Pons (tissue), 1 donor: ENCODE measurements around the gene EXT2.

ENCODE experiments used
- DNase-seq: peaks from one replicate; pipeline ENCODE4 v3.0.0-alpha.2; 2016; ENCODE audit warnings: low spot score

Gene EXT2

DNA sequence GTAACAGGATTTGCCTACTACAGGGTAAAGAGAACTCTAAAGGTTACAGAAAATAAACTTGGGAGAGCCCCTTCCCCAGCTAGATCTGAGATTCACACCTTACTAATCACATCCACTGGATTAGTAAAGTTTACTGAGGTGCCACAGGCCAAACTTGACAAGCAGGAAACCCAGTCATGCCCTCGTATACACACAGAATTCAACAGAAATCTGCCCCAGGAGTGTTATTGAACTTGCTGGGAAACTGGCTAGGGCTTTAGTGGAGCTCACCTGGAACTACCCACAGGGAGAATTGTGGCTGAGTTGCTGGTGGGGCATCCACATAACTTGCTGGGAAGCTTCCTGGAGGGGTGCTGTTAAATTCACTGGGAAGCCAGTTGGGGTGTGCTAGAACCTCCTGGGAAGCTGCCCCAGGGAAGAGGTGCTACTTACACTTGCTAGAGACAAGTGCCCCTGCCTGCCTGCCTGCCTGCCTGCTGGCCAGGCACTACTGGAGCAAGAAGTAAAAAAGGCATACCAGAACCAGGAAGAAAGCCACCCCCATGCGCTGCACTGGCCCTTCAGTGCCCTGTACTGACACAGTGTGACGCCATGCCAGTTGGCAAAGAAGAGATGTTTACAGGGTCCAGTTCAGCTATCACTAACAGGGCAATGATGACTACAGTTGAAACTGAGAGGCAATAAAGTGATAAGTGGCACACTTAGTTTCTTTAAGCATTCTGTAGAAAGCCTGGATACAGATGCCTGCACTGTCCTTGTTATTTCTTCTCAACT lies 108.0 kb downstream of the EXT2 start:
- DNase-seq: no peak

DNA sequence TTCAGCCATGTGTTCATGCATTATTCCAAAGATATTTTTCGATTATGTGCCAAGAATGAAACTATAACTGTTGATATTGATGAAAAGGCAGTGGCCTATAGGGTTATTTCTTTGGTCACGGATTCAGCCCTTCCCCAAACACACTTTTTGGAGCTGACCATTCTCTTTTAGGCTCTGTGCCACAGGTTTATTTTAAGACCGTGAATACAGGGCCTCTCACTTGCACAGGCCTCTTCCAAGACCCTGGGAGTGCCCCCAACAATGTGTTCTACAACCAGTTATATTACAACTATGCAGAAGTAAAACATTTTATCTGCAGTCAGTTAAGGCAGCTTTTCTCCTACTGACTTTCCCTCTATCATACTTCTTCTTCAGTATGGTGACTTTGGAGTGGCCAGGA lies 109.9 kb downstream of the EXT2 start:
- DNase-seq: no peak

DNA sequence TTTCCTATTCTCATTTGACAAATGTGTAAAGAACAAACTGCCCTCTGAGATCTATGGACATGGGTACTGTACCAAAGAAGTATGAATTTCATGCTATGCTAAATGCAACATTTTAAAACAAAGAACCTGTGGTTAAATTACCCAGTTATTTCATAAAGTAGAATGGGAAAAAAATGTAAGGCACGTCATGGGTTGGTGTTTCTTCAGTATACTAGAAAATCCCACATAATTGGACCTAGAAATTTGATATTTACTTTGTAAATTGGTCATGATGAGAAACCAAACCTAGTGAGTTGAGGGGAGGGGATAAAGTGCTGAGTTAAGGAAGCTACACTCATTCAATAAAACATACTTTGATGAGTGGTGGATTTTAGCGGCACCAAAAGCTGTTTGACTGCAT lies 110.4 kb downstream of the EXT2 start:
- DNase-seq: no peak

DNA sequence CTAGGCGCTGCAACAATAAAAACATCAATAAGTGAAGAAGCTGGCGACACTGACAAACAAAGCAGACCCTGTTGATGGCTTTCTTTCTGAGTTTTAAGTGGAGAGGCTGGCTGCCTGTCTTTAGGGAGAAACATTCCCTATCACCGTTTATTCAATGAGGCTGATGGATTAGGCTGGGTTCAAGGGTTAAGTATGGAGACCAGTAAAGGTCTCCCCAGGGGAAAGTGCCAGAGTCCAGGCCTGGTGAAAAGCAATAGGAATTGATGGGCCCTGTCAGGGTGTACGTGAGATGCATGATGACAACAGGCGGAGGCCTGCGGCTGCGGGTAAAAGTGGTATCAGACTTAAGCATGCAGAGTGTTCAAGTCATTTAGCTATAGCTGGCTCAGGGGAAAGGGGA lies 111.8 kb downstream of the EXT2 start:
- DNase-seq: no peak

DNA sequence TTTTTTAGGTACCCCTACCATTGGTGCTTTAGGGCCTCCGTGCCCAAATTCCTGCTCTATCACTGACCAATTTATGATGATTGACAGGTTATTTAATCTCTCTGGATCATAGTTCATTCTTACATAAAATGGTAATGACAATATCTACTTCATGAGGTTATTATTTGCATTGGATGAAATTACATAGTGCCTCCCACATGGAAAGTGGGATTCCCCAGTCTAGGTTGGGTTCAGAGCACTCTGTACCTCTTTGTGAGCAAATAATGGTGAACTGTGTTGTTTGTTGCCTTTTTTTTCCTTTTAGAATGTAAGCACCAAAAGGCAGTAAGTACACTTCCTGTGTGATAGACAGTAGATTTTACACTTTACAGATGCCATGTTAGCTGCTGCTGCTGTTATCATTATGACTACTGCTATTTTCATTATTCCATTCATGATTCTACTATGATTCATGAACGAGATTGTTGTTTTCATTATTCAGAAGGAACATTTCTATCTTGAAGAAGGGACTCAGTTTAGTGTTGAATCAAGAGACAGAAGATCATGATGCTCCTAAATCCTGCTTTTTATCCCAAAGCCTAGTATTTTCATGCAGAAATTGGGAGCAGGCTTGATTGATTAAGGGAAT lies 113.6 kb downstream of the EXT2 start:
- no peak for DNase-seq

DNA sequence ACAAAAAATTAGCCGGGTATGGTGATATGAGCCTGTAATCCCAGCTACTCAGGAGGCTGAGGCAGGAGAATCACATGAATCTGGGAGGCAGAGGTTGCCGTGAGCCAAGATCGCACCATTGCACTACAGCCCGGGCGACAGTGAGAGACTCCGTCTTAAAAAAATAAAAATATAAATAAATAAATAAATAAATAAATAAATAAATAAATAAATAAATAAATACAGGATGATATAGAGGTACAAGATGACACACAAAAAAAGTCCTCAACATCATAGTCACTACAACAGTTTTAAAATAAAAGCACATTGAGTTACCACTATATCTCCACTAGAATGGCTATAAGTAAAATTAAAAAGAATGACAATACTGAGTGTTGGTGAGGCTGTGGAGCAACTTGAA lies 116.7 kb downstream of the EXT2 start:
- no peak for DNase-seq

DNA sequence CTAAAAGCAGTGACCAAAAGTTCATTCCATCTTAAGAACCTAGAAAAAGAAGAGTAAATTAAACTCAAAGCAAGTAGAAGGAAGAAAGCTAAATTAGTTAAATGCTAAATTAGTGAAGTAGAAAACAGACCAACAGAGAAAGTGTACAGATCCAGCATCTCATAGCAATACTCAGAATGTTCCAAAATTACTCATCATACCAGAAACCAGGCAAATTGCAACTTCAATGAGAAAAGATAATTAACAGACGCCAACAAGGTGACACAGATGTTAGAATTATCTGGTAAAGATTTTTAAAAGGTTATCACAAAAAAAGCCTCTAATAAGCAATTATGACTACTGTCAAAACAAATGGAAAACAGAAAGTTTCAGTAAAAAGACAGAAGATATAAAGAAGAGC lies 117.7 kb downstream of the EXT2 start:
- no peak for DNase-seq

DNA sequence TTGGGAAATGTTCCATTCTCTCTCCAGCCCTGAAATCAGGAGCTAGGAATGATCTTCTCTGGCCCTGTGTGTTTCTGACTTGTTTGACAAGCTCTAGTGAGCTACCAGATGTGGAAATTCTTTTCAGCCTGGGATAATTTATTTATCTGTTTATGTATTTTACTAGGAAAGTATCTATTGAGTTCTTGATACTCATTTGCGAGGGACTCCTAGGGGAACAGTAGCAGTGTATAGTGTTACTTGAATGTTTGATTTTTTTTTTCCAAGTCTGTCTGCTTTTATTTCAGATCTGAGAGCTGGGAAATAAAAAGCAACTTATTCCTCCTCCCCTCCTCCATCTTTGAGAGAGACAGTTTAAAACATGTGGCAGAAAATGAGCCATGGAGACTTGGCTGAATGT lies 122.0 kb downstream of the EXT2 start:
- no peak for DNase-seq

DNA sequence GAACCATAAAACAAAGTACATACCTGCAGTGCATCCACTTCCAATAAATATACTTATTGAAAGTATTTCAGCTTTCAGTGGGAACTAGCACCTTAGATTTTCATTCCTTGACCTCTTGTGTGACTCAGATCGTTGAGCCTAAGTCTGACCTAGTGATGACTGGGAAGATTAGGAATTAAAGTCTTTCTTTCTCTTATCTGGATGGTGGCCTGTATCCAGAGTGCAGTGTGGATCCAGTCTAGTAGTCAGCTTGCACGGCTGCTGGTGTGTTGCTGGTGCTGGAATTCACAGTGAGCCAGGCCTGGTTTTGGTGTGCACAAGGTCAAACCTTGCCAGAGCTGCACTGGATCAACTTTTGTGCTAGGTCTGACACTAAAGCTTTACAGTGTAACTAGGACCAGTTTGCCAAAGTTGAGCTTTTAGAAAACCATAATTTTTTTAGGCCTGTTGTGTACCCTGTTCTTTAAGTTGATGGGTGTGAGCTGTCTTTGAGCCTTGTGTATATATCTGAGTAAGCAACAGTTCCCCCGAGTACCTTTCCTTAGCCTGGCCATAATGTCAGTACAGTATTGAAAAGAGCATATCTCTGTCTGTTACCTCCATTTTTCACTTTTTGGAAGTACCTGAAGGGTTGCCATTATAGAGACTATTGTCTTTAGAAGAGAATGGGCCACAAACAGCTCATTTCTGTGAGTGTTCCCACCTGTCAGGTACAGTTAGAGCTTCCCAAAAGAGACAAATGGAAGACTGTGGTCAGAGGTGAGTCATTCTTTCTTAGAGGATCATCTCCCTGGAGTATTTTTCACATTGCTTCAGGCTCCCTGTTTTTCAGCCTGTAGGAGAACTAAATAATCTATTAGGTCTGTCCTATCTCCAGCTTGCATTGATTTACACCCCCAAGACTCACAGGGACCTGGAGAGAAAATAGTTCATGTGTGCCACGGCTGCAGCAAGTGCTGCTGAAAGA lies 124.6 kb downstream of the EXT2 start:
- DNase-seq: no peak

DNA sequence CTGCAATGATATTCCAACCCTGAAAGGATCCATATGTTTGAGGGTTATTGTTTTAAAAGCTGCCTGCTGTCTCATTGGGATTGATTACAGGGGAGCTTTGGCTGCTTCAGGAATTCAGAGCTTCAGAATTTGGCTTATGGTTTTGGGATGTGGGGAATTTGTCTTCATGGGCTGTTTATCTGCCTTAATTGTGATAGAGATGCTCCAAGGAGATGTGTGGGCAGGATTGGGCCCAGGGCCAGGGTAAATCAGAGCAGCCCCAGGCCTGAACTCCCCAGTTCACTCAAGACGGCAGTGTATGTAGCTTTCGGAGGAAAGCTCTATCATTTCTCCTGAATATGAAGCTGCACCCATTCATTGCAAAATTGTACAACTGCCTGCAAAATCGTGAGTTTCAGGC lies 126.0 kb downstream of the EXT2 start:
- no peak for DNase-seq

DNA sequence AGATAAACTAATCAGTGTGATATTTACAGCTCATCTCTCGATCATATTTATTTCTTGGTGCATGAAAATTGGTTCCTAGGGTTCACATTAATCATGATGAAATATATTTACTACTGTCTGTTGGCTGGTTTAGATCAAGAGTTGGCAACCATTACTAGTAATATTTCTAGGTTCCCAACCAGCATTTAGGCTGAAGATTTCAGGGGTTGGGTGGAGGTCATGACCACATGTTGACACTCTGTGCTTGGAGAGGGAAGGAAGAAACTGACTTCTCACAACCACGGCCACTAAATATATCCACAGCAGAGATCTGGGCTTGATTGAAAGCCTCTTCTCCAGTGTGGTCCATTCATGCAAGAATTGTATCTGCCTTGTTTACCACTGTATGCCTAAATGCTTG lies 126.5 kb downstream of the EXT2 start:
- no peak for DNase-seq

DNA sequence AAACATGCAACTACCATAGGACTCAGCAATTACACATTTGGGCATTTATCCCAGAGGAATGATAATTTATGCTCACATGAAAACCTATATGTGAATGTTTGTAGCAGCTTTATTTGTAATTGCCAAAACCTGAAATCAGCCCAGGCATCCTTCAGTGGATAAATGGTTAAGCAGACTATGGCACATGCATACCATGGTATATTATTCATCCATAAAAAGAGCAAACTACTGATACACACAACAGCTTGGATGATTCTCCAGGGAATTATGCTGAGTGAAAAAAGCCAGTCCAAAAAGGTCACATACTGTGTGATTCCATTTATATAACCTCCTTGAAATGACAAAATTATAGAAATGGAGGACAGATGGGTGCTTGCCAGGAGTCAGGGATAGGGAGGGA lies 127.8 kb downstream of the EXT2 start:
- DNase-seq: no peak

DNA sequence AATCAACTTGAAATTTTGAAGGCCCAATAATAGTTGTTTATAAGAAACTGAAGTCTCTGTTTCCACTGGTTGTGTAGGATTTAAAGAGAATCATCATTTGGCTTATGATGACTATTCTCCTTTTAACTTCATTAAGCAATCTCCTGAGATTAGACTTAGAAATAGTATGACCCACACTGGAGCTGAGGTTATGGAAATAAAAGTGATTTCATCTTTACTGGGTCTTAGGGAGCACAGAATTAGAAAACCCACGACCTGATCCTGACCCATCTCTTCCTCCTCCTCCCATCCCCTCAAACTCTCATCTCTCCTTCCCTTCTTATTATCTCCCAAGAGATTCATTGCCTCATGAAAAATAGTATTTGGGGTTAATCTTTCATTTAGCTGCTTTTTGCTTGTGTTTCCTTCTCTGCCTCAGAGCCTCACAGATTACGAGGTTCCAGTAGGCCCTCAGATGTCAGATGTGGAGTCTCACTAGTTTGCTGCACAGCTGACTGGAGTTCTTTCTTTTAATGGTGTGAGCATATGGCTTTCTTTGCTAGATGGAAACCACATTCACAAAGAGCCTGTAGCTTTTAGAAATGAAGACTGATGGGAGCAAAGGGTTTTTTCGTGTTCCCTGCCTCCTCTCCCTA lies 129.5 kb downstream of the EXT2 start:
- no peak for DNase-seq

DNA sequence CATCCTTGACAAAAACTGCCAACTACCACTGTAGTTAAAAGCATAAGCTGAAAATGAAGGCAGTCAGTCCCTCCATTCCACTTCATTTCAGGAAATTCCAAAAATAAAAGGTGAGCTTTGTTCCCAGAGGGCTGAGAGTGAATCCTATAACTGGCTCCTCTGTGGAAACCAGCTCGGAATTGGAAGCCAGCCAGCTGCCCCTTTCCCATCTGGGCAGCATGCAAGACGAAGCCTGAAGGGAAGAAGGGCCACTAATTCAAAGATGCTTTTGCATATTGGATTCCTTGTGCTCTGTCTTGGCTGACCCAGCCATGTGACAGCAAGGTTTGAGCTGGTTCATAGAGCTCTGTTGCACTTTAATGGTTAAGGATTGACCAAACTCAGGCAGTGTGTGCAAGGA lies 131.0 kb downstream of the EXT2 start:
- DNase-seq: no peak

DNA sequence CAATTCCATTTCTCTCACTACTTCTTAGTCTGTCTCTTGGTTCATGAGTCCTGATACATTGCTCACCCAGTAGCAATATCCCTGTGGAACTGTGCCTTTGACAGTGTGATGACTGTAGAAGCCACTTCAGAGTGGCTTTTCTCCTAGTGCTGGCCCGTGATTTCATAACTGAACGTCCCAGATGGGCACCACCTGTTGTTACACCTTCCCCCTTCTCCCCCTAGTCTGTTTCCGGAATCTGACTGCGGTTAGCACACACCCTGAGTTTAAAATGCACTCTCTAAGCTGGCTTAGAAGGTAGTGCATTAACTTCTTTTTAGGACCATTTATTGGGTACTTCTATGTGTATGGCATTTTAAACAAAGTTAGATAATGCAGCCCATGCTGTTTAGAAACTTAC lies 131.5 kb downstream of the EXT2 start:
- no peak for DNase-seq

DNA sequence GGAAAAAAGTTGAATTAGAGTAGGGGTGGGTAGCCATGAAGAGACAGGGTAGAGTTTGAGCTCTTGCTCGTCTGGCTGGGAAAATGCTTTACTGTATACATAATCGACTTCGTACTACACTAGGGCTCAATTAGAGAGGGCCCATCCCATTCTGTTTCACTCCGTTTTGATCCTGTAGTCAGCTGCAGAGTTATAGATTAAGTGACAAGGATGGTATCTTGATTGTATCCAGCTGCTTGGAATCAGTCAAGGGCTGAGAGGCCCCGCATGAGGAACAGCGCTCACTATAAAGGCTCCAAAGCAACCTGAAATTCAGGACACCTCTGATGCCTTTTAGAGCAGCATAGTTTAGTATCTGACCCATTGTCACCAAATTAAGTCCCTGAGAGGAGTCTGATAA lies 132.9 kb downstream of the EXT2 start:
- DNase-seq: no peak

DNA sequence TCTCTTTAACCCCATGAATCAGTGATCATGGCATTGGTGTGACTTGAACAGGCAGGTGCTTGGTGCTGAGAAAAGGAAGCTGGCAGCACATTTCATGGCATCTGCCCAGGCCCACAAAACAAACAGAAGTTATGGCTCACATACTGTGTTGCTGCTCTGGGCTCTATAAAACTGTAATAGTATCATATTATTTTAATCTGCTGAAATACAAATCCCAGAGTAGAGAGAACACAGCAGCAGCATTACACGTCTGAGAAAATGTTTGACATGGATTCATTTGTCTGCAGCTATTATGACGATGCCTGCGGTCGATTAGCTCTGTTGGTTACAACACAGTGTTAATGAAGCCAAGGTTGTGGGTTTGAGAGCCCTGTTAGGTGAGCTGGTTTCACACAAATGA lies 133.6 kb downstream of the EXT2 start:
- DNase-seq: no peak

DNA sequence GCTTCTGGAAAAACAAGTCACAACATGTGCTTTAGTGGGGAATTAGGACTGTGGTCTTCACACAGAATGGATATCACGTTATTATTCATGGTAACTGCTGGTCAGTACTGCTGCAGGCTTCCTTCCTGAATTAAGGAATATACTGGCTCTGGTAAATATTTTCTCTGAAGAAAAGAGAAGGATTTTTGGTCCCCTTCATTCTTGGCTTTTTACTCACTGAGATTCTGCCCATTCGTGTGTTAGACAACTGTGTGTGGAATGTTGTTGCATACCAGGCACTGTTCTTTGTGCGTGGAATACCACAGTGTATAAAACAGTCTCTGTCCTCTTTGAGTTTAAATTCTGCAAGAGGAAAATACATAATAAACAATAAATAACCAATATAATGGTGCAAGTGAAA lies 134.1 kb downstream of the EXT2 start:
- no peak for DNase-seq

DNA sequence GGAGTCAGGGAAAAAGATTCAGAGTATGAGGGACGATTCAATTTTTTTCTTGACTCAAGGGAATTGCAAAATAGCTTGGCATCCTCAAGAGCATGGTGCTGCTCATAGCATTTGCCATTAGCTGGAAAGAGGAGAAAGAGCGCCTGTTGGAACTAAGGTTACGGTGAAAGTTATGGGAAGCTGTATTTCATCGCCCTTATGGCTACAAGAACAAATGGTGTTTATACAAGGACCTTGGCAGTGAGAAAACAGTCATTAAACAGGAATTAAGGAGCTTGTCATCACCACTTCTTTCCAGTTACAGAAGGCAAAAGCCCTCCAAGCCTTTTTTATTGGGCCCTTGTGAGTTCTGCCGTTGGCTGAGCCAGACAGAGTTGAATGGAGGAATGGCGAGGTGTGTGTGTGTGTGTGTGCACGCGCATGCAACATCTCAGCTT lies 140.3 kb downstream of the EXT2 start:
- no peak for DNase-seq

DNA sequence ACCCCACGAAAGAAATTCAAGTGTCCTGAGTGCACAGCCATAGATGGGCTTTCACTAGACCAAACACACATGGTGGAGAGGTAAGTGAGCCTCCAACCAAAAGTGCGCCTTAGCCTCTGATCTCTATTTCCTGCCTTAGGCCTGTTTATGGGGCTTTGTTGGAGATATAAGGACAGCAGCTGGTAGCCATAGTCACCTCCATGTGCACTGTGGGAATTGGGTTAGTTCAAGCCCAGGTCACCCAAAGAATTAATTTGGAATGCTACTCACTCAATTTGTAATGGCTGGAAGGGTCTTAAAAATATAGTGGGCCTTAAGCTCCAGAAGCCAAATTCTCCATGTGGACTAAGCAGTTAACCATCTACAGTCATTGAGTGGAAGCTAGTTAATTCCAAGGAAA lies 140.8 kb downstream of the EXT2 start:
- DNase-seq: no peak

DNA sequence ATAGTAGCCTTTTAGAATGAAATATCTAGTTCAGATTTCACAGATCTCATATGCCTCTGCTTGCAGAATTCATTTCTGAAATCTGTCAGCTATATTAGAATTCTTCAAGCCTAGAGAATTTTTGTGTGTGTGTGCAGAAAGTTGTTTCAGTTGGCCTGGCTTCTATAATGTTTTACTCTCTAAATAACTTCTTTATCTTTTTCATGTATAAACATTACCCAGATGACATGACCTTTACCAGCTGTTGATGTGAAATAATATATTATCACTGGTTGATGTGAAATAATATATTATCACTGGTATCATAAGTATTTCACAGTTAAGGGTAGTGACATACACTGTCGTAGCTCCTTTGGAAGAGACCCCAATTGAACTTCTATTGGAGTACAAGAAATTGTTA lies 141.7 kb downstream of the EXT2 start:
- no peak for DNase-seq

DNA sequence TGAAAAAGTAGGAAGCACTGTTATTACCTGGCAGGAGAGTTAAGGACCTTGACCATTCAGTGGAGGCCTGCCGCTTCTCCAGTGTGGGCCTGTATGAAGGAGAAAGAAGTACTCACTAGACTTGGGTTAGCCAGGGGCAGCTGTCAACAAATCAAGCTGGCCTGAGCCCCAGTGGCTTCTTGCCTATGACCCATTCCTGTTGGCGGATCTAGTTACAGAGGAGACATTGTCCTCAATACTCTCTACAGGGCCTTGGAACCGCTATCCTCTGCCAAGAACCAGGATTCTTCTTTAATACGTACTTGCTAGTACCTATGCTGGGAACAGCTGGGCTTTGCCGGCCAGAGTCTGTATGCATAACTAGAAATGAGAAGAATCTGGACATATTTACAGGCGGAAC lies 146.4 kb downstream of the EXT2 start:
- peak; percentile 66 for DNase-seq
